CD4-positive, alpha-beta T cell treated with Interferon alpha-2 for 1 hour (primary cell): ENCODE data around the gene PRKN.

Source experiments
- DNase-seq, 2 donors: peaks; one replicate each; pipeline ENCODE4 v3.0.0-alpha.2; 2020 to 2022

Gene PRKN

GRCh38 chr6:162090734-162091133 is 636.8 kb downstream of the PRKN start:
- no peak for DNase-seq

GRCh38 chr6:162088091-162088490 is 639.5 kb downstream of the PRKN start:
- no peak for DNase-seq

DNA sequence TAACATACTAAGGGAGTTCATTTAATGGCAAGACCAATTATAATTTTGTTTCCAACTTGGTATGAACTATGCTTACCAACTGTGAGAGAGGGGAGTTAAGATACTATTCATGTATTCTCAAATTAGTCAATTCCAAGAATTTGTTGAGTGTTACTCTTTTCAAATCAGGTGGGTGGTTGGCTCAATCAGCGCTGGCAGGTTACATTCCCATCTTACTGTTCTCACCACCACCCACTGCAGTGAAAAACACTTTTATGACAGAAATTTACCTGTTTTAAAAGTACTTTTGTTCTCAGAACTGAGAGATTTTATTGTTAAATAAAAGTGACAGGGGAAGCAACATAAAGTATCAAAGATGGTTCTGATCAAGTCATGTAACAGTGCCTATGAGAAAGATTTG is 642.0 kb downstream of the PRKN start:
- DNase-seq = no peak

GRCh38 chr6:162082520-162082919 is 645.0 kb downstream of the PRKN start:
- DNase-seq = no peak

DNA sequence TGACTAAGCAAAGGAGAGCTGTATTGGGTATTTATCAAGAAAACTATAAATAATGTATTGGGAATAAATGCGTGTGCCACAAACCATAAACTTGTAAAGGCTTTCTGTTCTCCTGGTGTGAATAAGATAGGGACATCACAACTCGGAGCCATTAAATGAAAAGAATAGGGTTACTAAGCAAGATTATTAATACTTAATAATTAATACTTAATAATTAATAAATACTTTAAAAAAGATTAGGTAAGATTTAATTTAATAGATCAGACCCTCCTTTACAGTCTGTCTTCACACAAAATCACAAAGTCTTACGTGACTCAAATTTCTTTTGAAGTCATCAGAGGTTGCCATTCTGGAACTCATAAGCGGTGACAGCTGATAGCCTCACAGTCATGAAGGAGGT is 648.9 kb downstream of the PRKN start:
- DNase-seq = no peak

DNA sequence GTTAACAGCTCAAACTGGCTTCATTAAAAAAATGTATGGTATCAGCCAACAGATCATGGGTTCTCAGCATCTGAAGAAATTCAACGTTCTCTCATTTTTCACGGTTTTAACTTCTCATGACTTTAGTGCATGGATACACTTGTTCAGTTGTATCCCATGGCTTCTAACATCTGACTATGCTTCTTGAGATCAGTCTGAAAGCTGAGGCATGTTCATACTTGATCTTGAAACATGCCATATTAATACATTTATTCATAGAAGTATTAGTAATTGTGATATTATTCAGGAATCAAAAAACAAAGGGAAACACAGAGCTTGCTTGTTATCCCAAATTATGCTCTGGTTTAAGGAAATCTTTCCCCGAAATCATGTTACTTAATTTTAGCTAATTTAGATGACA is 649.4 kb downstream of the PRKN start:
- no peak for DNase-seq

GRCh38 chr6:162076816-162077215 is 650.8 kb downstream of the PRKN start:
- DNase-seq = no peak

GRCh38 chr6:162074641-162075275 is 652.8 kb downstream of the PRKN start:
- no peak for DNase-seq

DNA sequence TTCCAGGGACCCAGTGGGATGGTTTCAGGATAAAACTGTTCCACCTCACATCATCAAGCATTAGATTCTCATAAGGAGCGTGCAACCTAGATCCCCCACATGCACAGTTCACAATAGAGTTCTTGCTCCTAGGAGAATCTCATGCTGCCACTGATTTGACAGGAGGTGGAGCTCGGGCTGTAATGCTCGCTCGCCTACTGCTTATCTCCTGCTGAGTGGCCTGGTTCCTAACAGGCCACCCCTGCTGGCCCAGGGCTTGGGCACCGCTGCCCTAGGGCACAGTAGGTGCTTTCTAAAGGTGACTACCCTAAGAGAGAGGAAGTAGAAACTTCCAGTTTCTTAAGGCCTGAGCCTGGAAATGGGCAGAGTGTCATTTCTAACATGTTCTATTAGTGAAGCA is 656.9 kb downstream of the PRKN start:
- DNase-seq = no peak

GRCh38 chr6:162069995-162070394 is 657.6 kb downstream of the PRKN start:
- no peak for DNase-seq

DNA sequence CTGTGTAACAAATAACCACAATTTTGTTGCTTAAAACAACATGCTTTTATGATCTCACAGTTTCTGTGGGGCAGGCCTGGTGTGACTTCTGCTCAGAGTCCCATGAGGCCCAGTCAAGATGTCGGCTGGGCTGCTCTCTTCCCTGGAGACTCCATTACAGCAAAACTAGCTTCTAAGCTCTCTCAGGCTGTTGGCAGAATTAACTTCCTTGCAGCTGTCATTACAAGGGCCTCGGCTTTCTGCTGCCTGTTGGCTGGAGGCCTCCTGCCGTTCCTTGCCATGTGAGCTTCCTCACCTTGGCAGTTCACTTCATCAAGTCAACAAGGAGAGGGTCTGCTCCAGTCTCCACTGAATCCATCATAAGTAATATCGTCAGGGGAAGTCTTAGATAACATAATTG is 659.2 kb downstream of the PRKN start:
- no peak for DNase-seq

DNA sequence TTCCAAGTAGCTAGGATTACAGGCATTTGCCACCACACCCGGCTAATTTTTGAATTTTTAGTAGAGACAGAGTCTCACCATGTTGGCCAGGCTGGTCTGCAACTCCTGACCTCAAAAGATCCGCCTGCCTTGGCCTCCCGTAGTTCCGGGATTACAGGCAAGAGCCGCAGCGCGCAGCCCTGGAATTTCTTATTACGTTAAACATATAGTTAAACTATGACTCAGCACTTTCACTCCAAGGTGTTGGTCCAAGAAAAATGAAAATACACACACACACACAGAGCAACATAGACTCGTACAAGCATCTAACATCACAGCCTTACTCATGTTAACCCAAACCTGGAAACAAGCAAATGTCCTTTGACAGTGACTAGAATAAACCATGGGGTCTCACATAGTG is 663.9 kb downstream of the PRKN start:
- DNase-seq = no peak

GRCh38 chr6:162058281-162058875 is 669.2 kb downstream of the PRKN start:
- no peak for DNase-seq

GRCh38 chr6:162056745-162057144 is 670.8 kb downstream of the PRKN start:
- no peak for DNase-seq

GRCh38 chr6:162056061-162056460 is 671.5 kb downstream of the PRKN start:
- no peak for DNase-seq

- DNase-seq = no peak
Measured at GRCh38 chr6:162055365-162055764, 672.2 kb downstream of the PRKN start.

- DNase-seq = no peak
Measured at GRCh38 chr6:162053084-162053483, 674.5 kb downstream of the PRKN start.

GRCh38 chr6:162050579-162050978 is 677.0 kb downstream of the PRKN start:
- no peak for DNase-seq

GRCh38 chr6:162046324-162046723 is 681.2 kb downstream of the PRKN start:
- DNase-seq = no peak

DNA sequence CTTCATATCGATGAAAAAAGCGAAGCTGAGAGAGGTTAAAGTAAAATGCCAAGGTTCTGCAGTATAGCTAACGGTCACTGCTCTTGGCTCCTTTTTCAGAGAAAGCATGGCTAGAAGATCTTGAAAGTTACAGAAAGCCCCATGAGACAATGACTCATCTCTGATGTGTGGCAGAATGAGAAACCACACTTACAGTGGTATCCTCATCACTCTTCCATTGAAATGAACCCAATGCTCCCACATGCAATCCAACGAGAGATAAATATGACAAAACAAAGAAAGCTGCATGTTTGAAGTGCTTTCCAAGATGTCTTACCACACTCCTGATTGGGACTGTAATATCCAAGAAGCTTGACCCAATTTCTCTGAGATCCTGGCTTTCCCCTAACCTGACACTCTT is 694.9 kb downstream of the PRKN start:
- DNase-seq = no peak

DNA sequence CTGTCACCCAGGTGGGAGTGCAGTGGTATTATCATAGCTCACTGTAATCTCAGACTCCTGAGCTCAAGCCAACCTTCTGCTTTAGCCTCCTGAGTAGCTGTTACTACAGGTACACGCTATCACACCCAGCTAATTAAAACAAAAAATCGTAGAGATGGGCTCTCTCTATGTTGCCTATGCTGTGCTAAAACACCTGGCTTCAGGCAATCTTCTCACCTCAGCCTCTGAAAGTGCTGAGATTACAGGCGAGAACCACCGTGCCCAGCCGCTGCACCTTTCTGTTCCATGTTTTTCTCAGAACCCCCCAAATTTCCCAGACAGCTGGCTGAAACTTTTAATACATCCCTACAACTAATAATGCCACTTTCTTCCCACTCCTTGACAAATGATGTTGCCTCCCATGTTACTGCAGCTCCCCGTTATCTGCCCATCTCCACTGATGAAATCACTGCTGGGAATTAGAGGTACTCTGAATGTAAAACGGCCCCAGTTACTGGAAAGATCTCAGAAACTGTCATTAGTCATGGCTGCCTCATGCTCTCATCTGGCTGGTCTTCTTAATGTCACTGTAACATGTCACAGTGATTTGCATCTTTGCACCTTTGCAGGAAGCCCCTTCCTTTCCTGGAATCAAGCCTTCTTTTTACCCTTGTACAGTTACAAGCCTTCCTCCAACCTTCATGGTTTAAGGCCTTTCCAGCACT is 697.5 kb downstream of the PRKN start:
- no peak for DNase-seq

GRCh38 chr6:162026843-162027242 is 700.7 kb downstream of the PRKN start:
- DNase-seq = no peak

- DNase-seq = no peak
Measured at GRCh38 chr6:162026031-162026430, 701.5 kb downstream of the PRKN start.

DNA sequence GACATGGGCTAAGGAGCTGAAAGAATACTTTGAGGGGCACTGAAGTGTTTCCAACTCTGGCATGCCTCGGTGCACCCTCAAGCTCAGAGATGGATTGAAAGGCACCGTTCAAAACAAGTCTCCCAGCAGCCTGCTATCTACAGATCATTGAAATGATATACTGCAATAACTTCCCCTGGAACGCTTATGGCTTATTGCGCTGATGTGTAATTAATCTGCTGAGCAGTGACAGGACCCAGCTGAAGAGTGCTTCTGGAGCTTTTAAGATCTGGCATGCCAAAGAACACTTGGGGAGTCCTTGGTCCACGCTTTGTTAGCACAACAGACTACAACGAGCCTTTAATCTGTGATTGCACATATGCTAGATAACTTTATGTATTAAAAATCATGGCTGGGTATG is 708.2 kb downstream of the PRKN start:
- no peak for DNase-seq

DNA sequence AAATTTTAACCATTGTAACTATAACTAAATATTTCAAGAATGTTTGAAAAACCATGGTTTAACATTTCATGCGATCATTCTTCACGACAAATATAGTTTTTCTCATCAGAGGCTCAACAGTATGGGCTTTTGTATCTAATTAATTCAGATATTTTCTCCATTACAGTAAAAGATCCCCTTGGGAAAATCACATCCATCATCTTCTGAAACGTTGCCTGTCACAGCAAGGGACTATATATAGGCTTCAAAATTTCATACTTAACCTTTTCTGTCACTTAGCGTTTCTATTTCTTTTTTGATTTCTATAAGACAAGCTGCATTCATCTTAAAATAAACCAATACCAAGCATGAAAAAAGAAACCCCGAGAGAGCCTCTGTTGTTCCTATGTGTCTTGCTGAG is 710.0 kb downstream of the PRKN start:
- no peak for DNase-seq
